GM23338 (cell line): ENCODE data around the gene PERM1. TPM values are rescaled to one million over a fixed set of nuclear protein-coding genes. Genes with fewer than 3 reads are reported as not detected.

Experiments used
- ATAC-seq: fragments of 200-7000 bp; cut with Tn5 transposase; 3 replicates; pipeline ENCODE4 v1.9.1; 2020
- DNase-seq: peaks from one replicate; pipeline ENCODE4 v3.0.0-alpha.2; 2015; ENCODE audit warnings: low spot score
- H2AFZ ChIP-seq: fragments of 200-600 bp; sonication (generic); 2 replicates; pipeline ENCODE4 v1.8.0; 2016; ENCODE audit warnings: antibody characterized with exemption, mild to moderate bottlenecking, moderate library complexity
- H3F3A ChIP-seq: fragments of 200-600 bp; sonication (generic); replicated peaks from 2 replicates; pipeline ENCODE4 v1.8.0; 2017; ENCODE audit warnings: antibody characterized with exemption, mixed run types, low read depth
- H3K27ac ChIP-seq: fragments of 200-600 bp; sonication (generic); 2 replicates; pipeline ENCODE4 v1.6.1; 2016; ENCODE audit warnings: low read depth
- H3K27me3 ChIP-seq: fragments of 200-600 bp; sonication (generic); 2 replicates; pipeline ENCODE4 v1.8.0; 2016; ENCODE audit warnings: mild to moderate bottlenecking, mixed run types, moderate library complexity; ENCODE audit not compliant: insufficient read depth
- H3K36me3 ChIP-seq: fragments of 200-600 bp; sonication (generic); 2 replicates; pipeline ENCODE4 v1.8.0; 2016; ENCODE audit warnings: mild to moderate bottlenecking; ENCODE audit not compliant: insufficient read depth
- H3K4me1 ChIP-seq: fragments of 200-600 bp; sonication (generic); 2 replicates; pipeline ENCODE4 v1.8.0; 2016; ENCODE audit warnings: mild to moderate bottlenecking, moderate library complexity; ENCODE audit not compliant: insufficient read depth
- H3K4me2 ChIP-seq: fragments of 200-600 bp; sonication (generic); 2 replicates; pipeline ENCODE4 v1.7.1; 2017; ENCODE audit warnings: mixed run types
- H3K4me3 ChIP-seq: fragments of 200-600 bp; sonication (generic); 2 replicates; pipeline ENCODE4 v1.6.1; 2016; ENCODE audit warnings: mixed run types
- H3K79me2 ChIP-seq: fragments of 200-600 bp; sonication (generic); replicated peaks from 2 replicates; pipeline ENCODE4 v1.8.0; 2017; ENCODE audit warnings: mild to moderate bottlenecking; ENCODE audit not compliant: insufficient read depth
- H3K9me2 ChIP-seq: fragments of 200-600 bp; sonication (generic); 2 replicates; pipeline ENCODE4 v1.8.0; 2017; ENCODE audit not compliant: insufficient read depth
- H4K20me1 ChIP-seq: fragments of 200-600 bp; sonication (generic); replicated peaks from 2 replicates; pipeline ENCODE4 v1.8.0; 2017; ENCODE audit warnings: mild to moderate bottlenecking; ENCODE audit not compliant: insufficient read depth
- H3K27ac Mint-ChIP-seq: 2 replicates; pipeline ENCODE4 v1.8.0; 2020; ENCODE audit warnings: inconsistent platforms, mild to moderate bottlenecking, moderate library complexity, mixed read lengths
- H3K27me3 Mint-ChIP-seq: 3 replicates; pipeline ENCODE4 v1.8.0; 2022; ENCODE audit warnings: low read depth, mild to moderate bottlenecking, moderate library complexity, mixed read lengths, inconsistent platforms; ENCODE audit not compliant: insufficient read depth, poor library complexity
- H3K36me3 Mint-ChIP-seq: 3 replicates; pipeline ENCODE4 v1.8.0; 2021; ENCODE audit warnings: low read depth, mild to moderate bottlenecking, inconsistent platforms, moderate library complexity, mixed read lengths
- H3K4me1 Mint-ChIP-seq: 3 replicates; pipeline ENCODE4 v1.8.0; 2020; ENCODE audit warnings: mild to moderate bottlenecking, inconsistent platforms, mixed read lengths
- H3K4me3 Mint-ChIP-seq: 3 replicates; pipeline ENCODE4 v1.8.0; 2021; ENCODE audit warnings: moderate library complexity, mild to moderate bottlenecking, inconsistent platforms, mixed read lengths
- H3K9me3 Mint-ChIP-seq: 3 replicates; pipeline ENCODE4 v1.8.0; 2020; ENCODE audit warnings: moderate library complexity, mild to moderate bottlenecking, inconsistent platforms, mixed read lengths
- CREB1 ChIP-seq: fragments of 250-450 bp; sonication (Bioruptor Pico); IDR thresholded peaks from 2 replicates; pipeline ENCODE4 v1.5.0; 2020; ENCODE audit warnings: low read depth, mild to moderate bottlenecking, moderate library complexity
- CTCF ChIP-seq, 2 experiments: fragments of 200-600 bp in 1 of 2; sonication (generic) in 1 of 2; conservative IDR thresholded peaks; 2 replicates each; pipeline versions ENCODE4 v1.5.1 to v1.6.1; 2016 to 2017; ENCODE audit warnings: antibody characterized with exemption in 2 of 2, low read depth in 2 of 2, mild to moderate bottlenecking in 2 of 2, moderate library complexity in 1 of 2
- ETS1 ChIP-seq: IDR thresholded peaks from 2 replicates; pipeline ENCODE4 v1.6.1; 2016; ENCODE audit warnings: antibody characterized with exemption
- EZH2phosphoT487 ChIP-seq: fragments of 200-600 bp; sonication (generic); IDR thresholded peaks from one replicate; pipeline ENCODE4 v1.8.1; 2018; ENCODE audit warnings: antibody characterized with exemption; ENCODE audit not compliant: unreplicated experiment
- JUNB ChIP-seq: IDR thresholded peaks from one replicate; pipeline ENCODE4 v1.6.1; 2016; ENCODE audit warnings: antibody characterized with exemption; ENCODE audit not compliant: unreplicated experiment
- NANOG ChIP-seq: IDR thresholded peaks from 2 replicates; pipeline ENCODE4 v1.6.1; 2016; ENCODE audit warnings: antibody characterized with exemption, borderline replicate concordance
- POLR2AphosphoS5 ChIP-seq: IDR thresholded peaks from 2 replicates; pipeline ENCODE4 v1.6.1; 2016; ENCODE audit warnings: antibody characterized with exemption, low read depth
- REST ChIP-seq: IDR thresholded peaks from one replicate; pipeline ENCODE4 v1.6.1; 2018; ENCODE audit warnings: antibody characterized with exemption; ENCODE audit not compliant: unreplicated experiment
- STAT1 ChIP-seq: IDR thresholded peaks from one replicate; pipeline ENCODE4 v1.6.1; 2016; ENCODE audit warnings: antibody characterized with exemption; ENCODE audit not compliant: unreplicated experiment
- ZNF114 ChIP-seq: fragments of 250-450 bp; sonication (Bioruptor Pico); IDR thresholded peaks from 2 replicates; pipeline ENCODE4 v1.5.0; 2020; ENCODE audit warnings: mild to moderate bottlenecking, moderate library complexity
- polyA plus RNA-seq: library from polyadenylated mRNA; unstranded; fragments of >200 nt; fragmentation: Nextera tagmentation; extraction: Ambion mirVana; gene quantifications from 2 replicates; pipeline ENCODE4 v1.2.1, GENCODE V29; 2016
- total RNA-seq: library from RNA; depleted of rRNA; stranded (reverse); fragments of >200 nt; shearing (Covaris generic); gene quantifications from 2 replicates; pipeline ENCODE4 v1.2.3, GENCODE V29; 2014

The PERM1 gene
- total and polyA plus RNA-seq, 2 experiments from 2014 or later: 1.1 TPM; not detected in 1

- TF ChIP-seq ETS1 (no peak), CREB1 (CRISPR knock-in tag) (no peak), POLR2AphosphoS5 (no peak), STAT1 (no peak), ZNF114 (CRISPR knock-in tag) (no peak), REST (no peak), EZH2phosphoT487 (no peak), NANOG (no peak)
Measured at GRCh38 chr1:932173-932510, 49.8 kb downstream of the PERM1 start (continued).

GRCh38 chr1:931380-932172 lies 50.3 kb downstream of the PERM1 start:
- H3F3A ChIP-seq: no peaks in the 10 kb centered on the region
- no peak overlapping the region for H3K27ac Mint-ChIP-seq
- no peaks in the 10 kb centered on the region for H3K36me3 ChIP-seq
- no peak overlapping the region; the same call in 2 of the 3 replicates for H3K4me3 Mint-ChIP-seq
- H3K9me2 ChIP-seq: no peaks in the 10 kb centered on the region
- no peak overlapping the region for H2AFZ ChIP-seq
- no peaks in the 10 kb centered on the region for H3K79me2 ChIP-seq
- DNase-seq (no peak), ATAC-seq (no peak)
- H3K27me3 Mint-ChIP-seq: peaks cover 71% of the 10 kb centered on the region
- TF ChIP-seq CTCF (conservative IDR thresholded peaks at IDR 0.05; ENCODE audit: low read depth in 2 of 2) (0 out of 4 replicates have a peak, but pooled peaks of 1 of the 2 experiments have one; percentile 4), JUNB (no peak)
- H3K4me1 Mint-ChIP-seq: peaks cover 12% of the 10 kb centered on the region
- H3K4me2 ChIP-seq: no peak overlapping the region
- H3K36me3 Mint-ChIP-seq: no peaks in the 10 kb centered on the region
- no peak overlapping the region for H3K27ac ChIP-seq
- H3K9me3 Mint-ChIP-seq: no peaks in the 10 kb centered on the region; the same call in 2 of the 3 replicates
- H3K27me3 ChIP-seq: peaks cover 84% of the 10 kb centered on the region
- H4K20me1 ChIP-seq: no peaks in the 10 kb centered on the region; the same call in 1 of the 2 replicates
- H3K4me1 ChIP-seq: no peaks in the 10 kb centered on the region; the same call in 1 of the 2 replicates
- no peak overlapping the region for H3K4me3 ChIP-seq
